Heart right ventricle (tissue), 16 donors: Measurements from ENCODE around the gene SNX15. TPM values are rescaled to one million over a fixed set of nuclear protein-coding genes. Genes with fewer than 3 reads are reported as not detected.

ENCODE experiments used
- ATAC-seq, 8 donors: fragments of 200-7000 bp; cut with Tn5 transposase; one replicate each; pipeline ENCODE4 v1.9.1; 2020; ENCODE audit warnings: mild to moderate bottlenecking in 8 of 8, moderate library complexity in 8 of 8, moderate number of reproducible peaks in 1 of 8
- DNase-seq, 2 donors: peaks; one replicate each; pipeline ENCODE4 v3.0.0-alpha.2; 2020
- H3K27ac ChIP-seq, 10 donors: fragments of 200-600 bp; sonication (generic) in 2 of 10; one replicate each; pipeline versions ENCODE4 v1.5.0 to v1.8.0; 2020 to 2022; ENCODE audit warnings: mild to moderate bottlenecking in 3 of 10
- H3K27me3 ChIP-seq, 7 donors: fragments of 200-600 bp; one replicate each; pipeline ENCODE4 v1.8.0; 2021 to 2022; ENCODE audit warnings: mild to moderate bottlenecking in 2 of 7
- H3K36me3 ChIP-seq, 9 donors: fragments of 200-600 bp; sonication (generic) in 1 of 9; one replicate each; pipeline versions ENCODE4 v1.5.0 to v1.8.0; 2020 to 2022; ENCODE audit warnings: mild to moderate bottlenecking in 2 of 9
- H3K4me1 ChIP-seq, 9 donors: fragments of 200-600 bp; sonication (generic) in 1 of 9; one replicate each; pipeline versions ENCODE4 v1.5.0 to v1.8.0; 2020 to 2022; ENCODE audit warnings: mild to moderate bottlenecking in 4 of 9
- H3K4me3 ChIP-seq, 10 donors: fragments of 200-600 bp; sonication (generic) in 2 of 10; one replicate each; pipeline versions ENCODE4 v1.5.0 to v1.8.0; 2020 to 2022; ENCODE audit warnings: mild to moderate bottlenecking in 7 of 10, moderate library complexity in 2 of 10
- H3K9me3 ChIP-seq, 11 donors: fragments of 200-600 bp in 10 of 11; sonication (generic) in 2 of 11; one replicate each; pipeline versions ENCODE4 v1.5.0 to v1.8.0; 2013 to 2022; ENCODE audit warnings: mild to moderate bottlenecking in 2 of 11, control low read depth in 1 of 11, moderate library complexity in 1 of 11
- WGBS, 2 donors: extraction: QIAGEN DNeasy Blood & Tissue Kit; methylation state at CpG; one replicate each; pipeline ENCODE4 v1.1.7; 2013; ENCODE audit warnings: inconsistent platforms in 1 of 2; 5-methylcytosine and 5-hydroxymethylcytosine counted together
- intact Hi-C, 10 donors: fragments of 100-400 bp; cut with DNase I; formaldehyde crosslinking; loops; one replicate each; pipeline versions ENCODE4 v1.11.1 to v1.14.2; 2022
- polyA plus RNA-seq, 2 donors: library from polyadenylated mRNA; stranded (reverse); fragments of 200-250 nt; gene quantifications; one replicate each; pipeline ENCODE4 v1.2.3, GENCODE V29; 2013
- total RNA-seq, 10 donors: library from RNA; stranded (reverse); fragmentation: NEBNext Ultra II Directional in 3 of 10; extraction: Animal tissue kit (Norgen Biotek cat#: 25700) in 3 of 10; gene quantifications; one replicate each; pipeline versions ENCODE4 v1.2.1 to v1.2.4, GENCODE V29; 2021 to 2023
- TF ChIP-seq, protein P1 (sequence below), 9 donors: fragments of 200-600 bp; sonication (generic) in 2 of 9; IDR thresholded peaks; one replicate each; pipeline versions ENCODE4 v1.5.0 to v1.8.0; 2021 to 2022; ENCODE audit warnings: antibody characterized with exemption in 9 of 9, mild to moderate bottlenecking in 5 of 9, moderate library complexity in 1 of 9
- donor health status: Arrhythmogenic right ventricular cardiomyopathy.
- donor health status: ischemic (EF 13 %, LVEDD 7.1; RV severe dilation, severe dysfunction).
- donor health status: healthy with polysubstance abuse.
- donor health status: DM: no; HTN: yes; CAD: no.
- donor health status: DM: no; HTN: no; CAD: no.
- donor health status: ischemic (EF 25% LVEDD 6.9; RV normal size, moderate dysfunction).
- donor health status: ischemic (EF 25% LVEDD 5.7; RV mildly dilated, moderate dysfunction).
- donor health status: healthy.
- donor health status: DM: yes; HTN: yes; CAD: no.
- donor health status: Ischemic cardiomyopathy.
- donor health status: ischemic (EF 35%, LVEDD 5.7; RV mildly dilated, moderate dysfunction).
- donor health status: nonischemic (EF 11% LVEDD 7.7; RV severe dilation, severe dysfunction).
- donor health status: DM: yes; HTN: yes; CAD: no.
- donor health status: PGD.
- donor health status: ischemic (EF 29% LVEDD 5.4; RV normal size, mild dysfunction).
- donor health status: nonischemic (EF 23%, LVEDD 6.1; RV moderate dilation, normal function).

SNX15 gene
- total and polyA plus RNA-seq, 12 donors = 11.4 to 23.2 (median 15.3) TPM

DNA sequence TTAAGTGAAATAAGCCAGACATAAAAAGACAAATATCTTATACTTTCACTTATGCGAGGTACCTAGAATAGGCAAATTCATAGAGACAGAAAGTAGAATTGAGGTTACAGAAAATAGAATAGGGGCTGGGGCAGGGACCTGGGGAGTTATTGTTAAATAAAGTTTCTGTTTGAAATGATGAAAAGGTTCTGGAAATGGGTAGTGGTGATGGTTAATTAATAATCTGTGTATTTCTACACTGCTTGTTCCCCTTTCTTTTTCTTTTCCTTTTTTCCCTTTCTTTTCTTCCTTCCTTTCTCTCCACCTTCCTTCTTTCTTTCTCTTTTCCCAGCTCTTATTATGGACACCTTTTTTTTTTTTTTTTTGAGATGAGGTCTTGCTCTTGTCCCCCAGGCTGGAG, 28.3 kb downstream of the SNX15 start:
- no peaks in the 10 kb centered on the region for H3K36me3 ChIP-seq
- 77 to 80% methylated on average over 1 of the region's 1 CpG for WGBS, 2 donors
- TF ChIP-seq, protein P1, sequence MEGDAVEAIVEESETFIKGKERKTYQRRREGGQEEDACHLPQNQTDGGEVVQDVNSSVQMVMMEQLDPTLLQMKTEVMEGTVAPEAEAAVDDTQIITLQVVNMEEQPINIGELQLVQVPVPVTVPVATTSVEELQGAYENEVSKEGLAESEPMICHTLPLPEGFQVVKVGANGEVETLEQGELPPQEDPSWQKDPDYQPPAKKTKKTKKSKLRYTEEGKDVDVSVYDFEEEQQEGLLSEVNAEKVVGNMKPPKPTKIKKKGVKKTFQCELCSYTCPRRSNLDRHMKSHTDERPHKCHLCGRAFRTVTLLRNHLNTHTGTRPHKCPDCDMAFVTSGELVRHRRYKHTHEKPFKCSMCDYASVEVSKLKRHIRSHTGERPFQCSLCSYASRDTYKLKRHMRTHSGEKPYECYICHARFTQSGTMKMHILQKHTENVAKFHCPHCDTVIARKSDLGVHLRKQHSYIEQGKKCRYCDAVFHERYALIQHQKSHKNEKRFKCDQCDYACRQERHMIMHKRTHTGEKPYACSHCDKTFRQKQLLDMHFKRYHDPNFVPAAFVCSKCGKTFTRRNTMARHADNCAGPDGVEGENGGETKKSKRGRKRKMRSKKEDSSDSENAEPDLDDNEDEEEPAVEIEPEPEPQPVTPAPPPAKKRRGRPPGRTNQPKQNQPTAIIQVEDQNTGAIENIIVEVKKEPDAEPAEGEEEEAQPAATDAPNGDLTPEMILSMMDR (IDR thresholded peaks at IDR 0.05) = no peak
- no peaks in the 10 kb centered on the region for H3K4me1 ChIP-seq
- DNase-seq (no peak), ATAC-seq (no peak)
- H3K9me3 ChIP-seq = no peaks in the 10 kb centered on the region
- intact Hi-C loops = no loop called here
- no peaks in the 10 kb centered on the region for H3K27me3 ChIP-seq
- no peak overlapping the region for H3K4me3 ChIP-seq
- H3K27ac ChIP-seq = no peak overlapping the region

DNA sequence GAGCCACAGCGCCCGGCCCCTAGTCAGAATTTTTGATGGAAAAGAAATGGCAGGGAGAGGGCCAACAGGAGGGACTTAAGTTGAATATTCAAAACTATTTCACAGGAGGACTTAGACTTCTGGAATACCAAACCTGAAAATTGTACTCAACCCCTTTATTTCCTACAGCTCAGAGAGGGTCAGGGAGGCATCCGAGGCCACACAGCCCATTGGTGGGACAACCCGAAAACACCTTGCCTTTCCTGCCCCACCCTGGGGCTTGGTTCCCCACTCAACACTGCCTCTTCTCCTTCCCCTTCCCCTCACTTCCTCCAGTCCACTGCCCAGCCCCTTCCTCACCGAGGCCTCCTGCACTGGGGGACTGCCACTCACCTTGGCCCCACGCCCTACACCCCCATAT, 29.8 kb downstream of the SNX15 start:
- no peak overlapping the region for H3K27ac ChIP-seq
- no peaks in the 10 kb centered on the region for H3K27me3 ChIP-seq
- no peaks in the 10 kb centered on the region for H3K4me1 ChIP-seq
- DNase-seq (no peak), ATAC-seq (no peak)
- 83 to 89% methylated on average over 6 of the region's 6 CpGs for WGBS, 2 donors
- H3K36me3 ChIP-seq = no peaks in the 10 kb centered on the region
- H3K4me3 ChIP-seq = no peak overlapping the region
- H3K9me3 ChIP-seq = no peaks in the 10 kb centered on the region
- intact Hi-C loops = no loop called here
- TF ChIP-seq, protein P1 (IDR thresholded peaks at IDR 0.05) = no peak

DNA sequence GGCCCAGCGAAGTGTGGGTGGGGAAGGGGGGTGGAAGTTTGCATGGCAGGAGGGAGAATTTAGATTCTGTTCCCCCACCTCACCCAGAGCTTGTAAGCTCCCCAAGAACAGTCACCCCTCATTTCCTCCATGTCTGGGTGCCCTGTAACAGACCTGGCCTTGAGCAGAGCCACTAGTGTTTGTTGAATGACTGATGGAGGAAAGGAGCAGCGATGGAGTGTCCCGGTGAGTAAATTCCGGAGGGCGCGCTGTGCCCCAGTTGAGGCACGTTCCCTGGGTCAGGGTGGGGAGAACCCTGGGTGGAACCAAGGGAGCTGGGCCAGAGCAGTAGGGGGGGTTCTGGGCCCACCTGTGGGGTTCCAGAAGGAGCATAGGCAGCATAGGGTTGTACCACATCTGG, 30.3 kb downstream of the SNX15 start:
- intact Hi-C loops = no loop called here
- H3K36me3 ChIP-seq = no peaks in the 10 kb centered on the region
- H3K27me3 ChIP-seq = no peaks in the 10 kb centered on the region
- WGBS, 2 donors = 89 to 92% methylated on average over 7 of the region's 7 CpGs
- no peak overlapping the region for H3K27ac ChIP-seq
- no peak for ATAC-seq
- no peak for DNase-seq
- H3K4me1 ChIP-seq = no peaks in the 10 kb centered on the region
- TF ChIP-seq, protein P1 (IDR thresholded peaks at IDR 0.05) = no peak
- H3K9me3 ChIP-seq = no peaks in the 10 kb centered on the region
- H3K4me3 ChIP-seq = no peak overlapping the region

DNA sequence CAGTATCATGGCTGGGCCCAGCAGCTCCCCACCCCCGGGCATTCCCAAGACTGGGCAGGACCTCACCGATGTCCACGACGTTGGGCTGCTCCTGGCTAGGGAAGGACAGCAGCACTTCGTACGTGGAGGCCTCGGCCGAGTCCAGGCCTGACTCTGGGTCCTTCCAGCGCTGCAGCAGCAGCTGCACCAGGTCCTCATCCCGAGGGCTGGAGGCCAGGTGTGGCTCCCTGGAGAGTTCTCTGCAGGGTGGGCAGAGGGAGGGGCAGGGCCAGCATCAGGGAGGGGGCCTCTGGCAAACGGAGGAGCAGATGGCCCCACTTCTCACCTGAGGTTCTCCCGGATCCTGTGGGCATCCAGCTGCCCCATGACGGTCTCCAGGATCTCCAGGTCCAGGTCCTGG, 30.8 kb downstream of the SNX15 start:
- no peak for ATAC-seq
- no peak overlapping the region for H3K27ac ChIP-seq
- intact Hi-C loops = no loop called here
- WGBS, 2 donors = 72 to 75% methylated on average over 13 of the region's 13 CpGs
- H3K36me3 ChIP-seq = no peaks in the 10 kb centered on the region
- no peaks in the 10 kb centered on the region for H3K4me1 ChIP-seq
- no peak for DNase-seq
- H3K27me3 ChIP-seq = no peaks in the 10 kb centered on the region
- H3K4me3 ChIP-seq = no peak overlapping the region
- no peaks in the 10 kb centered on the region for H3K9me3 ChIP-seq
- TF ChIP-seq, protein P1 (IDR thresholded peaks at IDR 0.05) = no peak
